ENCODE results near the gene FAM170B. TPM values are rescaled to one million over a fixed set of nuclear protein-coding genes. Genes with fewer than 3 reads are reported as not detected.

Gene FAM170B
- total RNA-seq, 1 experiment from 2014 or later, result not detected

DNA sequence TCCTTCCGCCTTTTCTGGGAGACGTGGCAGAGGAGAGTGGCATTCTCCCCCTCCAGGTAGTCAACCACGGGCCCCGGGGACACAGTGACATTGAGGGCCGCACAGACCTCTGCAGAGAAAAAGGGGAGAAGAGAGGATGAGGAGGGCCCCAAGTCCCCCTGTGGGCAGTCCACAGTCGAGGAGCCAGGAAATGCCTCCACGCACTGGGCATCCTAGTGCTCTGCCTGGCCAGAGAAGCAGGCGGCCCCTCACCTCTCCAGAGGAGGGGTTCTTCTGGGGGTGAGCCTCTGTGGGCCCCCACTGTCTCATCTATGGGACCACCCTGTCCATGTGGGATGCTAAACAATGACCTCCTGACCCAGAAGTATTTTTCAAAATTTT lies 25.9 kb downstream of the FAM170B start:
- H3K27ac ChIP-seq, result no peak overlapping the region
- no peaks in the 10 kb centered on the region for H3K4me1 ChIP-seq (replicated peaks; ENCODE audit: insufficient read depth)
- H3K79me2 ChIP-seq (ENCODE audit: low read depth), result no peaks in the 10 kb centered on the region
- no peak overlapping the region for H3K4me3 ChIP-seq
- no peaks in the 10 kb centered on the region for H4K20me1 ChIP-seq (ENCODE audit: insufficient read depth)
- no TSS peak for BruUV-seq (replicated peaks)
- intact Hi-C loops (cut with micrococcal nuclease; ENCODE audit: unreplicated experiment), result no loop called here
- H3K36me3 ChIP-seq (ENCODE audit: low read depth), result no peaks in the 10 kb centered on the region
- H3K9me3 ChIP-seq (ENCODE audit: insufficient read depth, low read depth), result no peaks in the 10 kb centered on the region
- peak in 1 of 2 experiments; percentile 19 for DNase-seq
- H3K9me2 ChIP-seq (ENCODE audit: insufficient read depth), result no peaks in the 10 kb centered on the region
- ChIA-PET CTCF (no interaction called here), POLR2A (ENCODE audit: unreplicated experiment) (no interaction called here)
- H3K27me3 ChIP-seq (ENCODE audit: insufficient read depth, low read depth), result peaks cover 46% of the 10 kb centered on the region
- no peak overlapping the region for H3K4me2 ChIP-seq
- no peak overlapping the region for H2AFZ ChIP-seq
- no peak for TF ChIP-seq EZH2 (IDR thresholded peaks at IDR 0.05; ENCODE audit: low read depth)
- TF ChIP-seq, protein P1, sequence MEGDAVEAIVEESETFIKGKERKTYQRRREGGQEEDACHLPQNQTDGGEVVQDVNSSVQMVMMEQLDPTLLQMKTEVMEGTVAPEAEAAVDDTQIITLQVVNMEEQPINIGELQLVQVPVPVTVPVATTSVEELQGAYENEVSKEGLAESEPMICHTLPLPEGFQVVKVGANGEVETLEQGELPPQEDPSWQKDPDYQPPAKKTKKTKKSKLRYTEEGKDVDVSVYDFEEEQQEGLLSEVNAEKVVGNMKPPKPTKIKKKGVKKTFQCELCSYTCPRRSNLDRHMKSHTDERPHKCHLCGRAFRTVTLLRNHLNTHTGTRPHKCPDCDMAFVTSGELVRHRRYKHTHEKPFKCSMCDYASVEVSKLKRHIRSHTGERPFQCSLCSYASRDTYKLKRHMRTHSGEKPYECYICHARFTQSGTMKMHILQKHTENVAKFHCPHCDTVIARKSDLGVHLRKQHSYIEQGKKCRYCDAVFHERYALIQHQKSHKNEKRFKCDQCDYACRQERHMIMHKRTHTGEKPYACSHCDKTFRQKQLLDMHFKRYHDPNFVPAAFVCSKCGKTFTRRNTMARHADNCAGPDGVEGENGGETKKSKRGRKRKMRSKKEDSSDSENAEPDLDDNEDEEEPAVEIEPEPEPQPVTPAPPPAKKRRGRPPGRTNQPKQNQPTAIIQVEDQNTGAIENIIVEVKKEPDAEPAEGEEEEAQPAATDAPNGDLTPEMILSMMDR (conservative IDR thresholded peaks at IDR 0.05), result no peak
- H3F3A ChIP-seq (ENCODE audit: insufficient read depth, low read depth), result no peaks in the 10 kb centered on the region

DNA sequence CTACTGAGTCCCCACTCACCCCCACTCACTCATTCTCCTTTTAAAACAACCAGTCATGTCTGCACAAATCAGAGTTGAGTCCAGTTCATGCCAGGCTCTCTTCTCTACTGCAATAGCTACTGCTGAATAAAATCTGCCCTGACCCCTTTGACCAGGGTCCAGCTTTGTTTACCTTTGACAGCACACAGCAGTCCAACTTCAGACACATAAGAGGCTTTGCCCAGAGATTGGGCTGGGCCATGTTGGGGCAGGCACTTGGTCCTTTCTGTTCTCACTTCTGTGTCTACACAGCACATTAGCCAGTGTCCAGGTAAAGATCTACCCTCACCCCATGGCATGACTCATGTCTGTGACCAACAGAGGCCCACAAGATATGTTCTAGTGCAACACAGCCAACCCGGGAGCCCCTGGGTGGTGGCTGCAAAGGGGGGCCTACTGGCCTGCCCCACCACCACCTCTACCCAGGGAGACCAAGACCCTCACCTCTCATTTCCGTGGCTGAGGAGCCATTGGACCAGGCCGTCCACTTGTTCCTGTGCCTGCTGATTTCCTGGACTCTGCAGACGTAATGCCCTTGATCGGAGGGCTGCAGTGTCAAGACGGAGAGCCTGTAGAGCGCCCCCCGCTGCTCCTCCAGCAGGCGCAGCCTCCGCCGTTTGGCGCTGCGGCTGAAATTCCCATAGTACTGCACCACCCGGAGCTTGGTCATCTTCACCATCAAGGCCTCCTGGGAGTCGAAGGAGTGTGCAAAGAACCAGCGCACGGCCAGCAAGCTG lies 26.5 kb downstream of the FAM170B start:
- H3K4me3 ChIP-seq, result no peak overlapping the region

DNA sequence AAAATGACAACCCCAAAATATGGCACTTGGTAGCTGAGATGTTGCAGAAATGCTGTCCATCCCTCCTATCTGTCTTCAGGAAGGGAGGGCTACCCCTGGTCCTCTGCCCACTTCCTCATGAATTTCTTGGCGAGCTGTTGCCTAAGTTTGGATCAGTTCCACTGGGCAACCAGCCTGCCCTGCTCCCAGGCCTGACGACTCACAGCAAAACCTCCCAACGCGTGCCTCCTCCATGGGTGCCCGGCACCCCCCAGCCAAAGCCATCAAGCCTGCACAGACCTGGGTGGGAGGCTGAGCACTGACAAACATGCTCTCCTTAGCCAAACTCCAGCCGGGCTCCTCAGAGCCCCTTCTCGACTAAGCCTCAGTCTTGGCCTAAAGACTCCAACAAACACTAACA lies 27.4 kb downstream of the FAM170B start:
- no peak overlapping the region for H3K4me2 ChIP-seq
- H3K4me1 ChIP-seq (replicated peaks; ENCODE audit: insufficient read depth), result no peaks in the 10 kb centered on the region
- H3F3A ChIP-seq (ENCODE audit: insufficient read depth, low read depth), result no peaks in the 10 kb centered on the region
- no peaks in the 10 kb centered on the region for H3K79me2 ChIP-seq (ENCODE audit: low read depth)
- H3K36me3 ChIP-seq (ENCODE audit: low read depth), result no peaks in the 10 kb centered on the region
- no TSS peak for BruUV-seq (replicated peaks)
- no peak for DNase-seq
- no peak overlapping the region for H3K4me3 ChIP-seq
- H2AFZ ChIP-seq, result no peak overlapping the region
- CTCF ChIA-PET, result no interaction called here
- peaks cover 45% of the 10 kb centered on the region for H3K27me3 ChIP-seq (ENCODE audit: insufficient read depth, low read depth)
- H3K9me3 ChIP-seq (ENCODE audit: insufficient read depth, low read depth), result no peaks in the 10 kb centered on the region
- no peak overlapping the region for H3K27ac ChIP-seq
- POLR2A ChIA-PET (ENCODE audit: unreplicated experiment), result no interaction called here
- intact Hi-C loops (cut with micrococcal nuclease; ENCODE audit: unreplicated experiment), result no loop called here
- H4K20me1 ChIP-seq (ENCODE audit: insufficient read depth), result no peaks in the 10 kb centered on the region
- no peaks in the 10 kb centered on the region for H3K9me2 ChIP-seq (ENCODE audit: insufficient read depth)
- no peak for TF ChIP-seq EZH2 (IDR thresholded peaks at IDR 0.05; ENCODE audit: low read depth)
- TF ChIP-seq, protein P1 (conservative IDR thresholded peaks at IDR 0.05), result no peak

More for the DNA sequence above, 26.5 kb downstream of the FAM170B start:
- Histone ChIP-seq H3K9me2 (ENCODE audit: insufficient read depth) (no peaks in the 10 kb centered on the region), H3K4me1 (replicated peaks; ENCODE audit: insufficient read depth) (no peaks in the 10 kb centered on the region), H3K27ac (no peak overlapping the region), H3K79me2 (ENCODE audit: low read depth) (no peaks in the 10 kb centered on the region), H3K9me3 (ENCODE audit: insufficient read depth, low read depth) (no peaks in the 10 kb centered on the region), H3K27me3 (ENCODE audit: insufficient read depth, low read depth) (peaks cover 44% of the 10 kb centered on the region), H3F3A (ENCODE audit: insufficient read depth, low read depth) (no peaks in the 10 kb centered on the region), H3K36me3 (ENCODE audit: low read depth) (no peaks in the 10 kb centered on the region), H4K20me1 (ENCODE audit: insufficient read depth) (no peaks in the 10 kb centered on the region), H3K4me2 (no peak overlapping the region), H2AFZ (no peak overlapping the region)
- POLR2A ChIA-PET (ENCODE audit: unreplicated experiment), result no interaction called here
- no peak for TF ChIP-seq EZH2 (IDR thresholded peaks at IDR 0.05; ENCODE audit: low read depth)
- CTCF ChIA-PET, result no interaction called here
- peak in 1 of 2 experiments; percentile 23 for DNase-seq
- intact Hi-C loops (cut with micrococcal nuclease; ENCODE audit: unreplicated experiment), result no loop called here
- no TSS peak for BruUV-seq (replicated peaks)

DNA sequence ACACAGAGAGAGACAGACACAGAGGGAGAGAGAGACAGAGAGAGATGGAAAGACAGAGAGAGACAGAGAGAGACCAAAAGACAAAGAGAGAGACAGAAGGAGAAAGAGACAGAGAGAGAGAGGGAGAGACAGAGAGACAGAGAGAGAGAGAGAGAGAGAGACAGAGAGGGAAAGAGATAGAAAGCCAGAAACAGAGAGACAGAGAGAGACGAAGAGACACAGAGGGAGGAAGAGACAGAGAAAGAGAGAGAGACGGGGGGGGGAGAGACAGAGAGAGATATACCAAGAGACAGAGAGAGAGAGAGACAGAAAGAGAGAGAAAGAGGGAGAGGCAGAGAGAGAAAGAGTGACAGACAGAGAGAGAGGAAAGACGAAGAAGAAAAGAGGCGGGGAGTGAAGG lies 28.7 kb downstream of the FAM170B start:
- Histone ChIP-seq H3K9me2 (ENCODE audit: insufficient read depth) (no peaks in the 10 kb centered on the region), H2AFZ (no peak overlapping the region), H3K79me2 (ENCODE audit: low read depth) (no peaks in the 10 kb centered on the region), H3K27ac (no peak overlapping the region), H3K4me3 (no peak overlapping the region), H3K9me3 (ENCODE audit: insufficient read depth, low read depth) (no peaks in the 10 kb centered on the region), H3K4me2 (no peak overlapping the region), H3F3A (ENCODE audit: insufficient read depth, low read depth) (no peaks in the 10 kb centered on the region), H3K36me3 (ENCODE audit: low read depth) (no peaks in the 10 kb centered on the region), H3K4me1 (replicated peaks; ENCODE audit: insufficient read depth) (no peaks in the 10 kb centered on the region), H4K20me1 (ENCODE audit: insufficient read depth) (no peaks in the 10 kb centered on the region), H3K27me3 (ENCODE audit: insufficient read depth, low read depth) (peaks cover 45% of the 10 kb centered on the region)
- TF ChIP-seq, protein P1 (conservative IDR thresholded peaks at IDR 0.05), result no peak
- no peak for TF ChIP-seq EZH2 (IDR thresholded peaks at IDR 0.05; ENCODE audit: low read depth)
- no TSS peak for BruUV-seq (replicated peaks)
- ChIA-PET POLR2A (ENCODE audit: unreplicated experiment) (no interaction called here), CTCF (no interaction called here)
- DNase-seq, result no peak
- intact Hi-C loops (cut with micrococcal nuclease; ENCODE audit: unreplicated experiment), result no loop called here
